ENCODE results near the gene CCT8L2.
"Not testable (repeated sequence)": the region's sequence is repeated elsewhere in the genome, so short reads cannot be mapped to it uniquely, and the experiment has no call there.

The CCT8L2 gene

GRCh38 chr22:16592710-16593109 is at the start of gene CCT8L2:
TSS of gene CCT8L2 (minus strand) at chr22:16592810. CDS start at chr22:16592550, 260 bp downstream.
- in situ Hi-C loops (cut with HindIII; ENCODE audit: low sequenced_read_pairs): not testable (repeated sequence)

DNA sequence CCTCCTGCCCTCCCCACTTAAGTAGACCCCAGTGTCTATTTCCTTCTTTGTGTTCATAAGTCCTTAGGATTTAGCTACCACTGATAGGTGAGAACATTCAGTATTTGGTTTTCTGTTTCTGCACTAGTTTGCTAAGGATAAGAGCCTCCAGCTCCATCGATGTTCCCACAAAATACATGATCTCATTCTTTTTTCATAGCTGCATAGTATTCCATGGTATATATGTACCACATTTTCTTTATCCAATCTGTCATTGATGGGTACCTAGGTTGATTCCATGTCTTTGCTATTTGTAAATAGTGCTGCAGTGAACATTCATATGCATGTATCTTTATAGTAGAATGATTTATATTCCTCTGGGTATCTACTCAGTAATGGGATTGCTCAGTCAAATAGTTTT is 42.8 kb upstream of the CCT8L2 start:
- in situ Hi-C loops (cut with HindIII; ENCODE audit: low sequenced_read_pairs): not testable (repeated sequence)

GRCh38 chr22:16634092-16634491 is 41.5 kb upstream of the CCT8L2 start:
- in situ Hi-C loops (cut with HindIII; ENCODE audit: low sequenced_read_pairs): not testable (repeated sequence)

DNA sequence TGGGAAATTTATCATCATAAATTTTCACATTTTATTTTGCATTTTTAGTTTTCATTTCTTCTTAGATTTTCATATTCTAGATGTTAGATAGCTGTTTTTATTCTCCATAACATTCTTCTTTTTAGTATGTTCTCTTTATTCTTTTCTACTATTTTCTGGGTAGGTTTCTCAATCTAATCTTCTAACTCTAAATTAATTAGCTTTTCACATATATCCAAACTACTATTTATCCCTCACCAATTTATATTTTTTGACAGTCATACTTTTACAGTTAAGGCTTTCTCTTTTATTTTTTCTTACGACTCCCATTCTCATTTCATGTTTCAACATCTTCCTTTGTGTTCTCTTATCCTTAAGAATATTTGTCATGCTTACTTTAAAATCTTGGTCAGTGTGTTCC is 35.9 kb upstream of the CCT8L2 start:
- in situ Hi-C loops (cut with HindIII; ENCODE audit: low sequenced_read_pairs): not testable (repeated sequence)

GRCh38 chr22:16625018-16625417 is 32.4 kb upstream of the CCT8L2 start:
- in situ Hi-C loops (cut with HindIII; ENCODE audit: low sequenced_read_pairs): not testable (repeated sequence)

GRCh38 chr22:16623595-16623994 is 31.0 kb upstream of the CCT8L2 start:
- in situ Hi-C loops (cut with HindIII; ENCODE audit: low sequenced_read_pairs): not testable (repeated sequence)

GRCh38 chr22:16617516-16617915 is 24.9 kb upstream of the CCT8L2 start:
- in situ Hi-C loops (cut with HindIII; ENCODE audit: low sequenced_read_pairs): not testable (repeated sequence)

- in situ Hi-C loops (cut with HindIII; ENCODE audit: low sequenced_read_pairs): not testable (repeated sequence)
These were observed 23.9 kb upstream of the CCT8L2 start for GRCh38 chr22:16616390-16616938.

DNA sequence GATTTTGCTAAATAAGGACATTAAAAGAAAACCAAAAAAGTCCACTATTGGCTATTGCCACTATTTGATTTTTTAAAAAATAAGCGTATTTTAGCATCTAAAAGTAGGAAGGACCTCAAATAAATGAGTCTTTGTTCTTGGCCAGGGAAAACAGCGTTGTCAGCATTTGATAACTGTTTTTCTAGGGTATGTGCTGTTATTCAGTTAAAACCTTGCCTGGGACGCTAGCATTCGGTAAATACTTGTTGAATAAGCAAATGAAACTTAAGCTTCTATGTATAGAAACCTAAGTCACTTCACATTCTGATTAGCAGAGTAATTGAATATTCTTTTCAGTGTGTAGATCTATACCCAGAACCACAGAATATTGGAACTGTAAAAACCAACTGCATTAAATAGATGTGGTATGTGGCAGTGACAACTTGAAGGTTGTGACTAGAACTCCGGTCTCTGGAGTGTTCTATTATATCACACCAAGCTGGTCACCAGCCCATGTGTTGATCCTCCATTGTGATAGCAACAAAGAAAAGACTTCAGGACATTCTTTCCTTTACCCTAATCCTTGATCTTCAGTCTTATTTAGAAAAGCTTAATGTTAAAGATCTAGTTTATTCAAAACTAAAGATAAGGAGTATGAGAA is 23.1 kb upstream of the CCT8L2 start:
- in situ Hi-C loops (cut with HindIII; ENCODE audit: low sequenced_read_pairs): not testable (repeated sequence)

DNA sequence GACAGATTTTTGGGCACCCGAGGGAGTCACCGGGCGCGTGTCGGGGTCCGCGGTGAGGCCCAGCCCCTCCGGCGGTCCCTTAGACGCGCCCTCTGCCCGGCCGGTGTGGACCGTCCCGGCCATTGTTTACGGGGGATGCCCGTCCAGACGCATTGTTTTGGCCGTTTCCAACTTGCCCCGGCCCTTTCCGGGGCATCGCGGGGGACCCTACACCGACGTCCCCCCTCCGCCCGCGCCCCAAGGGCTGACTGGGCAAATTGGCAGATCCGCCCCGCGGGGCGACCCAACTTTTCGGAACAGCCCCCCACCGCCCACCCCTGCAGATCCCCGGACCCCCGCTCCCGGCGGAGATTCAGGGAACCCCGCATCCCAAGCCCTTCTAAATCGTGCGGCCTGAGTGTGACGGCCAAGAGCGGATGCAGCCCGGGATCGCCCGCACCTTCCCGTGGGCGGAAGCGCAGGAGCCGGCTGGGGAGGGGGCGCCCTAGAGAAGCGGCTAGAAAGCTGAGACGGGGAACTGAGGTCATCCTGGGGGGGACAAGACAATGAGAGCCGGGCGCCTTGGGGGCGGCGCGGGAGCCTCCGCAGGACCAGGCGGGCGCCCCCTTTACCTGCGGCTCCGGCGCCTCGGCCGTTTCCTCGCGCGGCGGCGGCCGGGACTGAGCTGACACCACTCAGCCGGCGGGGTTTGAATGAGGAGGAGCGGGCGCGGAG is 17.1 kb upstream of the CCT8L2 start:
- in situ Hi-C loops (cut with HindIII; ENCODE audit: low sequenced_read_pairs): no loop called here

DNA sequence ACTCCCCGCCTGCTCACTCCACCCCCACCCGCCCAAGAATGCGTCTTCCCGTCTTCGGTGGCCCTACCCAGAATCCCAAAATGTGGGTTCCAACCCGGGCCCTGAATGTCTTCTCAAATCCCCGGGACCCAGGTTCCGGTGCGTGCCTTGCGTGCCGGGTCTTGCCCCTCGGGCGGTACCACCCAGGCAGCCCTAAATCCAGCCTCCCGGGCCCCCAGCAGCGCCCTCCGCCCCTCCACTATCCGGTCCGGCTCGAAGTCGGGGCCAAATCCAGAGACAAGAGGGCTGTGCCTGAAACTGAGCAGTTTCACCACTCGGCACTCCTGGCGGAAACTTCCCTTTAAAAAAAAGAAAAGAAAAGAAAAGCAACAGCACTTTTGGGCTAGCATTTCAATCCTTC is 16.3 kb upstream of the CCT8L2 start:
- in situ Hi-C loops (cut with HindIII; ENCODE audit: low sequenced_read_pairs): no loop called here

DNA sequence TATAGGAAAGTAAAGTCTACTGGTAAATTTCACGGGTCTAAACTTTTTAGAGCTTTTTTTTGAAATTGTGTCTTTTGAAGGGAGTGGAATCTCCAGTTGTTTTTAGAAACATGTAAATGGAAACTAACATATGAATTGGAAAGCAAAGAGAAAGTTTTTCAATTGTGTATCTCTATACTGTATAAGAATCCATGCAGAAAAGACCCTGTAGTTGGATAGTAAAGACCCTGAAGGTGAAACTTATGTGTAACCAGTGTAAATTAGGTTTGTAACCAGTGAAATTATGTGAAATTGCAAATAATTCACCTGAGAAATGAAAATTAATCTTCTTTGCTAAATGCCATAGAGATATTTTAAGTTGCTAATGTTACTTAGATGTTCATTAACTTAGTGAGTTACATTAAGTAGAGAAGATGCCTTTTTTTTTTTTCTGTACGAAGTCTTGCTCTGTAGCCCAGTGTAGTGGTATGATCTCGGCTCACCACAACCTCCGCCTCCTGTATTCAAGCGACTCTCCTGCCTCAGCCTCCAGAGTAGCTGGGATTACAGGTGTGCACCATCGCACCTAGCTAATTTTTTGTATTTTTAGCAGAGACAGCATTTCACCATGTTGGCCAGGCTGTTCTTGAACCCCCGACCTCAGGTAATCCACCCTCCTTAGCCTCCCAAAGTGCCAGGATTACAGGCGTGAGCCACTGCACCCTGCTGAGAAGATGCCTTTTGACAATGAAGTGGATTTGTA is 11.8 kb upstream of the CCT8L2 start:
- in situ Hi-C loops (cut with HindIII; ENCODE audit: low sequenced_read_pairs): not testable (repeated sequence)

DNA sequence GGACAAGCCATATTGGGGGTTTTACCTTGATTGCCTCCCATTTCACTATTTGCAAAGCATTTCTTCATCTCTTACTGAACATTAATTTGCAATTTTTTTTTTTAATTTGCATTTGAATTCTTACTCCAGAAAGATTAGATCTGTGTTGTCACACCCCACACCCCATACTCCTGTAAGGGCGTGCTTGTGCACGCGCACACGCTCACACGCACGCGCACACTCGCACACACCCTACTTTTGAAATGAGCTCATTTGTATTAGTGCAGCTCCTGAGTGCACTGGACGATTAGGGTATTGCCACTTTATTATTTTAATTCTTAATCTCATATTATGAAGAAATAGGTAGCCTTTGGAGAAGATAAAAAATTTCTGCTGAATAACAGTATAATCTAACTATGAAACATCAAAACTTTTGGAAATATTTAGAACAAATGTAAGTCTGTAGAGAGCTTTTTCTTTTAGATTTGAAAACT is 11.2 kb upstream of the CCT8L2 start:
- in situ Hi-C loops (cut with HindIII; ENCODE audit: low sequenced_read_pairs): not testable (repeated sequence)

DNA sequence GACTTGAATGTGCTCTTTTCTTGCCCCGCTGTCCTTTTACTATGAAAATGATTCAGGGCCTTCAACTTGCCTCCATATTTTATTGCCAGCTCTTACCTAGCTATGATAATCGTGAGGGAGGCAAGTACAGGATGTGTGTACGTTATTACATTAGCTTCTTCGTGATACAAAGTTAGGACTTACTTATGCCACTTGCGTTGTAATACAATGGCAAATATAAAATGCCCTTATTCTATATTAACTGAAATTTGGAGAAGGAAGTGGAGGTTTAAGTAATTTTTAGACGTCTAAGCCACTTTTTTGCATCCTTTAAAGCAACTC is 10.8 kb upstream of the CCT8L2 start:
- in situ Hi-C loops (cut with HindIII; ENCODE audit: low sequenced_read_pairs): no loop called here

DNA sequence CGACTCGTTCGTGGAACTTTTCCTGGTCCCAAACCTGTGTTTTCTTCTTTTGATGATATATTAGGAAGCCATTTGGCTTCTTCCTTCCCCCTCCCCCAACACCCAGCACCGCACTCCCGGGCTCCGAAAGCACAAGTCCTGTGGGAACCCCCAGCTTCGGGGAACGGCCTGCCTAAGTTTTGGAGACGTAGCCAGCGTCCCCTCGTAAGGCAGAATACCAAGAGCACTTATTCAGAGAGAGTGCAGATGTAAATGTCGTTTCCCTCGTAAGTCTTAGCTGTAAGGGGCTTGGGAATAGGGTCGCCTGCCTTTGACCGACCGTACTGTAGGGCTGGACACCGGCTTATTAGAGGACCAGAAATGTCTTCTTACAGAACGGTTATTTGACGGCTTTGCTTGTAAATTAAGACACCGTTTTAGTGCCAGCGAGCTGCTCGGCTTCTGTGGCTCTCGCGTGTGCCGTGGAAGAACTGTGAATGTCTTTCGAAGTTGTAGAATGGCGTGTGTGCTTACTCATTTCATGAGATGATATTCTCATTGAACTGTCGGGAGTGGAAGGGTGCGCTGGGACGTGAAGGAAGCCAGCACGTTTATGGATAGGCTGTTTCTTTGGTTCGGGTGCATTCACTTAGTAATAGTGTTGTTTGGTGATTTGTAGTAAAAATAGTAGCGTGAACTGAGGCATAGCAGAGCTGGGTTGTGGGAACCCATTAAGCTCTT is 10.3 kb upstream of the CCT8L2 start:
- in situ Hi-C loops (cut with HindIII; ENCODE audit: low sequenced_read_pairs): not testable (repeated sequence)

- in situ Hi-C loops (cut with HindIII; ENCODE audit: low sequenced_read_pairs): not testable (repeated sequence)
These were observed 9.7 kb upstream of the CCT8L2 start for GRCh38 chr22:16602224-16602727.

- in situ Hi-C loops (cut with HindIII; ENCODE audit: low sequenced_read_pairs): no loop called here
These were observed 9.0 kb upstream of the CCT8L2 start for GRCh38 chr22:16601437-16602223.

DNA sequence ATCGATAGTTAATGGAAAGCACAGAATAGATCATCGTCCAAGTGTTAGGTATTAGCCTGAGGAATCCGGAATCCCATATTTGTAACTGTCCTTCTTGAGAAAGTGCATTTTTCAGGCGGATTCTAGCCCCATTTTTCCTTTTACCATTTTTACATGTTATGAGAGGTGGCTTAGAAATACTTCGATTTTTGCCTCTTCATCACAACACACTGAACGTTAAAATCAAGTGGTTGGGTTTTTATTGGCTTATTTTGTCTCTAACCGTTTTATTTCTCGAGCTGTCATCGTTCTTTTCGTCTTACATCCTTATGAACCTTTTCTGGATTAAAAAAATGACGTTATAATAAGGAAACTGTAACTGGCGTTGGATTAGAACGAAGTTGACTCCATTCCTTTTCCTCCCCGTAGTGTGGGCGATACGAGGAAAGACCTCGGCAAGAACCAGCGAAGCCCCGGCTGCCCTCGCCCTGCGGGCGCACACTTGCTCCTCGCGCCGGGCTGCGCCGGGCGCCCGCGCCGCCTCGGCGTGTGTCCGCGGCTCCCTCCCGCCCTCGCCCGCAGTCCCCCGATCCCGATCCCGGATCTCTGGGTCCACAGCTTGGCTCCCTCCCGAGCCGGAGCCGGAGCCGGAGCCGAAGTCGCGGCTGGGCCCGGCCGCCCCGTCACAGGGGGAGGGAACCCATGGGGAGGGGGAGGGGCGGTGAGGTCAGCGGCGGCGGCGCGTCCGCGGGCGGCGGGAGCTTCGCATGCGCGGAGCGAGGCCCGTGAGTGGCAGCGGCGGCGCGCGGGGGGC is 8.2 kb upstream of the CCT8L2 start:
- in situ Hi-C loops (cut with HindIII; ENCODE audit: low sequenced_read_pairs): not testable (repeated sequence)

- in situ Hi-C loops (cut with HindIII; ENCODE audit: low sequenced_read_pairs): not testable (repeated sequence)
These were observed 7.0 kb upstream of the CCT8L2 start for GRCh38 chr22:16599648-16600047.

All from DLD1 (cell line).